Measurements from ENCODE around the gene NRG2.

The NRG2 gene

GRCh38 chr5:139872851-139873794 lies 170.0 kb downstream of the NRG2 start:
- H3K27ac ChIP-seq (ENCODE audit: low read length): no peak overlapping the region
- no peaks in the 10 kb centered on the region for H3K36me3 ChIP-seq (ENCODE audit: control insufficient read depth in 1 of 2, insufficient read depth in 2 of 2, low read length in 2 of 2)
- no peak overlapping the region for H3K4me3 ChIP-seq (ENCODE audit: low read depth in 1 of 2, low read length in 2 of 2)
- no peaks in the 10 kb centered on the region for H3K9me3 ChIP-seq (ENCODE audit: control insufficient read depth in 1 of 2, low read length in 2 of 2)
- no peaks in the 10 kb centered on the region for H3K27me3 ChIP-seq (ENCODE audit: low read depth, low read length)
- H3K4me1 ChIP-seq (ENCODE audit: control insufficient read depth in 1 of 2, insufficient read depth in 2 of 2, low read length in 2 of 2): peaks cover 0 to 6% of the 10 kb centered on the region in 2 donors

GRCh38 chr5:139872052-139872766 lies 170.9 kb downstream of the NRG2 start:
- Histone ChIP-seq H3K36me3 (ENCODE audit: control insufficient read depth in 1 of 2, insufficient read depth in 2 of 2, low read length in 2 of 2) (no peaks in the 10 kb centered on the region), H3K27ac (ENCODE audit: low read length) (no peak overlapping the region), H3K27me3 (ENCODE audit: low read depth, low read length) (no peaks in the 10 kb centered on the region), H3K9me3 (ENCODE audit: control insufficient read depth in 1 of 2, low read length in 2 of 2) (no peaks in the 10 kb centered on the region), H3K4me3 (ENCODE audit: low read depth in 1 of 2, low read length in 2 of 2) (no peak overlapping the region), H3K4me1 (ENCODE audit: control insufficient read depth in 1 of 2, insufficient read depth in 2 of 2, low read length in 2 of 2) (peaks cover 0 to 6% of the 10 kb centered on the region in 2 donors)

GRCh38 chr5:139871614-139872013 lies 171.5 kb downstream of the NRG2 start:
- Histone ChIP-seq H3K4me3 (ENCODE audit: low read depth in 1 of 2, low read length in 2 of 2) (no peak overlapping the region), H3K36me3 (ENCODE audit: control insufficient read depth in 1 of 2, insufficient read depth in 2 of 2, low read length in 2 of 2) (no peaks in the 10 kb centered on the region), H3K27me3 (ENCODE audit: low read depth, low read length) (no peaks in the 10 kb centered on the region), H3K9me3 (ENCODE audit: control insufficient read depth in 1 of 2, low read length in 2 of 2) (no peaks in the 10 kb centered on the region), H3K4me1 (ENCODE audit: control insufficient read depth in 1 of 2, insufficient read depth in 2 of 2, low read length in 2 of 2) (peaks cover 0 to 6% of the 10 kb centered on the region in 2 donors), H3K27ac (ENCODE audit: low read length) (no peak overlapping the region)

GRCh38 chr5:139870677-139871076 lies 172.4 kb downstream of the NRG2 start:
- Histone ChIP-seq H3K9me3 (ENCODE audit: control insufficient read depth in 1 of 2, low read length in 2 of 2) (no peaks in the 10 kb centered on the region), H3K27ac (ENCODE audit: low read length) (no peak overlapping the region), H3K4me3 (ENCODE audit: low read depth in 1 of 2, low read length in 2 of 2) (no peak overlapping the region), H3K27me3 (ENCODE audit: low read depth, low read length) (no peaks in the 10 kb centered on the region), H3K36me3 (ENCODE audit: control insufficient read depth in 1 of 2, insufficient read depth in 2 of 2, low read length in 2 of 2) (no peaks in the 10 kb centered on the region), H3K4me1 (ENCODE audit: control insufficient read depth in 1 of 2, insufficient read depth in 2 of 2, low read length in 2 of 2) (peaks cover 0 to 6% of the 10 kb centered on the region in 2 donors)

GRCh38 chr5:139869042-139869790 lies 173.9 kb downstream of the NRG2 start:
- no peak overlapping the region for H3K27ac ChIP-seq (ENCODE audit: low read length)
- H3K4me1 ChIP-seq (ENCODE audit: control insufficient read depth in 1 of 2, insufficient read depth in 2 of 2, low read length in 2 of 2): peaks cover 0 to 6% of the 10 kb centered on the region in 2 donors
- no peak overlapping the region for H3K4me3 ChIP-seq (ENCODE audit: low read depth in 1 of 2, low read length in 2 of 2)
- no peaks in the 10 kb centered on the region for H3K9me3 ChIP-seq (ENCODE audit: control insufficient read depth in 1 of 2, low read length in 2 of 2)
- no peaks in the 10 kb centered on the region for H3K36me3 ChIP-seq (ENCODE audit: control insufficient read depth in 1 of 2, insufficient read depth in 2 of 2, low read length in 2 of 2)
- H3K27me3 ChIP-seq (ENCODE audit: low read depth, low read length): no peaks in the 10 kb centered on the region

- Histone ChIP-seq H3K27ac (ENCODE audit: low read length) (no peak overlapping the region), H3K36me3 (ENCODE audit: control insufficient read depth in 1 of 2, insufficient read depth in 2 of 2, low read length in 2 of 2) (no peaks in the 10 kb centered on the region), H3K4me3 (ENCODE audit: low read depth in 1 of 2, low read length in 2 of 2) (no peak overlapping the region), H3K9me3 (ENCODE audit: control insufficient read depth in 1 of 2, low read length in 2 of 2) (no peaks in the 10 kb centered on the region), H3K4me1 (ENCODE audit: control insufficient read depth in 1 of 2, insufficient read depth in 2 of 2, low read length in 2 of 2) (peaks cover 10 to 15% of the 10 kb centered on the region in 2 donors), H3K27me3 (ENCODE audit: low read depth, low read length) (no peaks in the 10 kb centered on the region)
Measured at GRCh38 chr5:139867581-139867980, 175.5 kb downstream of the NRG2 start.

GRCh38 chr5:139867109-139867508 lies 176.0 kb downstream of the NRG2 start:
- peaks cover 10 to 18% of the 10 kb centered on the region in 2 donors for H3K4me1 ChIP-seq (ENCODE audit: control insufficient read depth in 1 of 2, insufficient read depth in 2 of 2, low read length in 2 of 2)
- no peaks in the 10 kb centered on the region for H3K9me3 ChIP-seq (ENCODE audit: control insufficient read depth in 1 of 2, low read length in 2 of 2)
- no peak overlapping the region for H3K4me3 ChIP-seq (ENCODE audit: low read depth in 1 of 2, low read length in 2 of 2)
- no peak overlapping the region for H3K27ac ChIP-seq (ENCODE audit: low read length)
- no peaks in the 10 kb centered on the region for H3K36me3 ChIP-seq (ENCODE audit: control insufficient read depth in 1 of 2, insufficient read depth in 2 of 2, low read length in 2 of 2)
- H3K27me3 ChIP-seq (ENCODE audit: low read depth, low read length): no peaks in the 10 kb centered on the region

- no peaks in the 10 kb centered on the region for H3K27me3 ChIP-seq (ENCODE audit: low read depth, low read length)
- no peaks in the 10 kb centered on the region for H3K9me3 ChIP-seq (ENCODE audit: control insufficient read depth in 1 of 2, low read length in 2 of 2)
- H3K4me1 ChIP-seq (ENCODE audit: control insufficient read depth in 1 of 2, insufficient read depth in 2 of 2, low read length in 2 of 2): peaks cover 10 to 21% of the 10 kb centered on the region in 2 donors
- H3K4me3 ChIP-seq (ENCODE audit: low read depth in 1 of 2, low read length in 2 of 2): no peak overlapping the region
- H3K36me3 ChIP-seq (ENCODE audit: control insufficient read depth in 1 of 2, insufficient read depth in 2 of 2, low read length in 2 of 2): no peaks in the 10 kb centered on the region
- no peak overlapping the region for H3K27ac ChIP-seq (ENCODE audit: low read length)
Measured at GRCh38 chr5:139864716-139865483, 178.2 kb downstream of the NRG2 start.

- H3K4me1 ChIP-seq (ENCODE audit: control insufficient read depth in 1 of 2, insufficient read depth in 2 of 2, low read length in 2 of 2): peaks cover 10 to 21% of the 10 kb centered on the region in 2 donors
- H3K9me3 ChIP-seq (ENCODE audit: control insufficient read depth in 1 of 2, low read length in 2 of 2): no peaks in the 10 kb centered on the region
- H3K27me3 ChIP-seq (ENCODE audit: low read depth, low read length): no peaks in the 10 kb centered on the region
- H3K4me3 ChIP-seq (ENCODE audit: low read depth in 1 of 2, low read length in 2 of 2): no peak overlapping the region
- H3K36me3 ChIP-seq (ENCODE audit: control insufficient read depth in 1 of 2, insufficient read depth in 2 of 2, low read length in 2 of 2): no peaks in the 10 kb centered on the region
- no peak overlapping the region for H3K27ac ChIP-seq (ENCODE audit: low read length)
Measured at GRCh38 chr5:139863855-139864558, 179.1 kb downstream of the NRG2 start.

GRCh38 chr5:139863361-139863760 lies 179.7 kb downstream of the NRG2 start:
- H3K4me3 ChIP-seq (ENCODE audit: low read depth in 1 of 2, low read length in 2 of 2): no peak overlapping the region
- no peaks in the 10 kb centered on the region for H3K36me3 ChIP-seq (ENCODE audit: control insufficient read depth in 1 of 2, insufficient read depth in 2 of 2, low read length in 2 of 2)
- H3K4me1 ChIP-seq (ENCODE audit: control insufficient read depth in 1 of 2, insufficient read depth in 2 of 2, low read length in 2 of 2): peaks cover 10 to 21% of the 10 kb centered on the region in 2 donors
- H3K27me3 ChIP-seq (ENCODE audit: low read depth, low read length): no peaks in the 10 kb centered on the region
- no peak overlapping the region for H3K27ac ChIP-seq (ENCODE audit: low read length)
- no peaks in the 10 kb centered on the region for H3K9me3 ChIP-seq (ENCODE audit: control insufficient read depth in 1 of 2, low read length in 2 of 2)

Measured in muscle layer of duodenum (tissue), 2 donors.